Esophagus (tissue), 2 donors: ENCODE data around the gene INSYN1. TPM values are rescaled to one million over a fixed set of nuclear protein-coding genes. Genes with fewer than 3 reads are reported as not detected.

Experiments
- H3K27ac ChIP-seq, 2 donors: one replicate each; pipeline ENCODE4 v1.5.1; 2013; ENCODE audit warnings: low read depth in 2 of 2, mild to moderate bottlenecking in 2 of 2, inconsistent platforms in 1 of 2, low read length in 1 of 2, moderate library complexity in 1 of 2
- H3K27me3 ChIP-seq, 2 donors: one replicate each; pipeline ENCODE4 v1.6.1; 2013; ENCODE audit warnings: low read length in 2 of 2, control low read depth in 1 of 2, mild to moderate bottlenecking in 1 of 2; ENCODE audit not compliant: insufficient read depth in 2 of 2, control insufficient read depth in 1 of 2
- H3K36me3 ChIP-seq, 2 donors: one replicate each; pipeline ENCODE4 v1.6.1; 2013; ENCODE audit warnings: low read length in 1 of 2; ENCODE audit not compliant: control insufficient read depth in 2 of 2, insufficient read depth in 2 of 2
- H3K4me1 ChIP-seq, 2 donors: one replicate each; pipeline ENCODE4 v1.6.1; 2013; ENCODE audit warnings: low read length in 1 of 2; ENCODE audit not compliant: control insufficient read depth in 2 of 2, insufficient read depth in 2 of 2
- H3K4me3 ChIP-seq, 2 donors: one replicate each; pipeline ENCODE4 v1.5.1; 2013; ENCODE audit warnings: low read length in 2 of 2, mild to moderate bottlenecking in 2 of 2, low read depth in 1 of 2, moderate library complexity in 1 of 2
- H3K9me3 ChIP-seq, 2 donors: one replicate each; pipeline ENCODE4 v1.6.1; 2013; ENCODE audit warnings: mild to moderate bottlenecking in 2 of 2, low read depth in 1 of 2, low read length in 1 of 2, moderate library complexity in 1 of 2; ENCODE audit not compliant: control insufficient read depth in 2 of 2, insufficient read depth in 1 of 2
- WGBS, 2 donors: extraction: QIAGEN DNeasy Blood & Tissue Kit; methylation state at CpG; one replicate each; pipeline ENCODE4 v1.1.7; 2013; 5-methylcytosine and 5-hydroxymethylcytosine counted together
- polyA plus RNA-seq, 2 donors: library from polyadenylated mRNA; stranded (reverse); fragments of 200-250 nt; gene quantifications; one replicate each; pipeline ENCODE4 v1.2.3, GENCODE V29; 2013
- donor health status: healthy with polysubstance abuse.
- donor health status: Bipolar disorder and iron deficiency.

The INSYN1 gene
- polyA plus RNA-seq, 2 donors: 12.8 to 14.9 TPM

DNA sequence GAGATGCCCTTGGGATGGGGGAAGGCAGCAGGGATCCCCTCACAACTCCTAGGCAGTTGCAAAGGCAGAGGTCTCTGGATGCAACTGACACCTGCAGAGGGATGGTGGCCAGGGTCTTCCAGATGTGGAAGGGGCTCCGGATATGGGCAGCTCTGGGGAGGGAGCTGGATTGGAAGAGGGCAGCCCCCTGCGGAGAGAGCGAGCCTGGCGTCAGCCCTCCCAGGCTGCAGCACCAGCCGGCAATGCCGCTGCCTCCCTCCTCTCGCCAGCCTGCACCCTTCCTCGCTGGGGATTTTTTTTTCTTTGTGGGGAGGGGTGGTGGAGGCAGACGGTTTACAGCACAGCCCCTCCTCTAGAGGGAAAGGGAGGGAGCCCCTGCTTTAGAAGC is 1.6 kb downstream of the INSYN1 start:
- no peaks in the 10 kb centered on the region for H3K9me3 ChIP-seq
- 9 to 22% methylated on average over 6 to 9 of the region's 9 CpGs for WGBS, 2 donors
- peaks cover 3 to 7% of the 10 kb centered on the region in 2 donors for H3K4me1 ChIP-seq
- no peak overlapping the region for H3K27ac ChIP-seq
- peaks cover 0 to 4% of the 10 kb centered on the region in 2 donors for H3K36me3 ChIP-seq
- peak overlapping the region in 1 of 2 donors; percentile 51 for H3K4me3 ChIP-seq
- peaks cover 0 to 3% of the 10 kb centered on the region in 2 donors for H3K27me3 ChIP-seq

DNA sequence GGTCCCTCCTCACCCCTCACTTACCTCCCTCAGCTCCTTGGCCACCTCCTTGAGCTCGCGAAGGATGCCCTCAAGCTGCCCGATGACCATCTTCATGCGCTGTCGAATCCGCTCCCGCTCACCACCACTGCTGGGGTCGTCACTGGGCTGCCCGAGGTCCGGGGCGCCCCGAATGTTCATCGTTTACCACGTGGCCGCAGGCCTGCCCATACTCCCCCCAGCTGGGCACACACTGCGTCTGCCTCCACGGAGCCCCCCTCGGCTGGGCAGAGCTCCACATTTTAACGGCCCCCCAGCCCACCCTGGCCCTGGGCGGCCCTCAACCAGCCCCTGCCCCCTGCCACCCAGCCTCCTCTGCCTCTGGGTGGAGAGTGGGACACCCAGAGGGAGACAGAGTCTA is 2.2 kb downstream of the INSYN1 start:
- peaks cover 0 to 4% of the 10 kb centered on the region in 2 donors for H3K36me3 ChIP-seq
- H3K9me3 ChIP-seq: no peaks in the 10 kb centered on the region
- 85 to 88% methylated on average over 20 of the region's 20 CpGs for WGBS, 2 donors
- H3K4me1 ChIP-seq: peaks cover 3 to 9% of the 10 kb centered on the region in 2 donors
- H3K27me3 ChIP-seq: peaks cover 0 to 3% of the 10 kb centered on the region in 2 donors
- H3K27ac ChIP-seq: no peak overlapping the region
- H3K4me3 ChIP-seq: no peak overlapping the region

DNA sequence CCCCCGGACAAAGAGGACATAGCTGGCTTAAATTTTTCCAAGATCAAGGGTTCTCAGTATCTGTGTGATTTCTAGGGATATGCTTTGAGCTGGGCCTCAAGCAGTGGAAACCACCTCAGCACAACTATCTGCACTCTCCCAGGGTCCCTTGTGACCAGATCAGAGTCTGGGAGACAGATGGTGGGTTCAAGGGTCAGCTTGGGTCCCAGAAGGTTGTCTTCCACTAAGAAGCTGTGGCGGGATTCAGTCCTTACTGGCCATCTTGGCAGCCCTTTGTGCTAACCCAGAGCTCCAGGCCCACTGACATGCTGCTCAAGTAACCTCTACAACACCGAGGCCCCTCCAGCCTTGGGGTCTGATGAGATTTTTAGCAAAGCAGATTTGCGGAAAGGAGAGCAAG is 2.7 kb downstream of the INSYN1 start:
- WGBS, 2 donors: 74 to 87% methylated on average over 4 of the region's 4 CpGs
- Histone ChIP-seq H3K4me3 (no peak overlapping the region), H3K9me3 (no peaks in the 10 kb centered on the region), H3K4me1 (peaks cover 3 to 9% of the 10 kb centered on the region in 2 donors), H3K27me3 (peaks cover 0 to 3% of the 10 kb centered on the region in 2 donors), H3K36me3 (peaks cover 0 to 4% of the 10 kb centered on the region in 2 donors), H3K27ac (no peak overlapping the region)

DNA sequence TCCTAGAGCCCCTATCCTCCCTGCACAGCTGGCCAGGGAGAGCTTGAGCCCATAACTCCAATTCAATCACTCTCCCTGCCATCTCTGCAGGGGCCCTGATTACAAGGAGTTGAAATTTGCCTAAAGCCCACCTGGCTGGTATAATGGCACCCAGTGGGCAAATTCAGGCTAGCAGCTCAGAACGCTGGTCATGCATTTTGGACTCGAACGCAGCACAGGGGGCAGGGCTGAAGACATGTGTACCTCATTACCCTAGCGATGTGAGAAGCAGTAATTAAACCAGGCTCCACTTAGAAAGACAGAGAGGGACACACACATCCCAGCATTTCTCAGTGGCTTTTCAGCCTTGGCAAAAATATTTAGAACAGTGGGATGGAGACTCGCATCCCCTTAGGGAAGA is 3.2 kb downstream of the INSYN1 start:
- no peak overlapping the region for H3K4me3 ChIP-seq
- peaks cover 0 to 4% of the 10 kb centered on the region in 2 donors for H3K36me3 ChIP-seq
- WGBS, 2 donors: 91 to 93% methylated on average over 5 of the region's 5 CpGs
- H3K4me1 ChIP-seq: peaks cover 5 to 9% of the 10 kb centered on the region in 2 donors
- no peak overlapping the region for H3K27ac ChIP-seq
- H3K9me3 ChIP-seq: no peaks in the 10 kb centered on the region
- H3K27me3 ChIP-seq: peaks cover 0 to 3% of the 10 kb centered on the region in 2 donors

DNA sequence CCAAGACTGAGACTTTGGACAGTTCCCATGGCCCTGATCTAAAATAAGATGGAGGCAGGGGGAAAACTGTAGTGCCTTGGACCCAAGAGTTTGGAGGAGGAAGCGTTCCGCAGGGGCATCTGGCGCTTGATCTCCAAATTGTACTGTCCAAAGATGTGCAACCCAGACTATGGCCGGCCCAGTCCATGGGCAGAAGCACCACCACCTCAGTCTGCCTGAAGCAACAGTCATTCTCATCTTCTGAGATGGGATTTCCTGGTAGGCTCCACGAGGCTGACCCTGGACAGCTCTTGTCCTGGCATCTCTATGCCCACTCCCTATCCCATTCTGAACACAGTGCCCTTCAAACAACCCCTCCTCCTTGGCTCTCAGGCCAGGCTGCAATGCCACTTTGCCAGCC is 3.6 kb downstream of the INSYN1 start:
- no peak overlapping the region for H3K27ac ChIP-seq
- peaks cover 5 to 9% of the 10 kb centered on the region in 2 donors for H3K4me1 ChIP-seq
- no peaks in the 10 kb centered on the region for H3K9me3 ChIP-seq
- peaks cover 0 to 3% of the 10 kb centered on the region in 2 donors for H3K27me3 ChIP-seq
- no peak overlapping the region for H3K4me3 ChIP-seq
- WGBS, 2 donors: 92 to 98% methylated on average over 5 of the region's 5 CpGs
- peaks cover 0 to 4% of the 10 kb centered on the region in 2 donors for H3K36me3 ChIP-seq

DNA sequence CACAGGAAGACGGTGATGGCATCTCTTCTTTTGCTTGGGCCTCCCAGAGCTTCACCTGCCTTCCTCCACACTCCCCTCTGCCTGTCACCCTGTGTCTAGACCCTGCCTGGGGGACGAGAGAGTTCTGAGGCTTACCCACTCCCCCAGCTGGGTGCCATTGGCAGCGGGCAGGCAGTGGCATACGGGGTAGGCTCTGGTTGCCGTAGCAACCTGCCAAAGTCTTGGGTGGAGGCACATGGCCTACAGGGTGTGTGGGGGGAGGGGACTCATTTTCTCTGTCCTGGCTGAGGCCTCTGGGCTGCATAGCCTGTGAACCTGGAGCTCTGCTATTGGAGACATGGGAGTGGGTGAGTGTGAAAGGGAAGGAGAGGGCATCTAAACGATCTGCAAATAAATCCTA is 4.4 kb downstream of the INSYN1 start:
- peaks cover 0 to 3% of the 10 kb centered on the region in 2 donors for H3K27me3 ChIP-seq
- no peak overlapping the region for H3K4me3 ChIP-seq
- H3K4me1 ChIP-seq: peaks cover 5% of the 10 kb centered on the region in 2 donors
- no peaks in the 10 kb centered on the region for H3K9me3 ChIP-seq
- H3K27ac ChIP-seq: no peak overlapping the region
- H3K36me3 ChIP-seq: peaks cover 0 to 4% of the 10 kb centered on the region in 2 donors
- 67 to 74% methylated on average over 6 of the region's 6 CpGs for WGBS, 2 donors

DNA sequence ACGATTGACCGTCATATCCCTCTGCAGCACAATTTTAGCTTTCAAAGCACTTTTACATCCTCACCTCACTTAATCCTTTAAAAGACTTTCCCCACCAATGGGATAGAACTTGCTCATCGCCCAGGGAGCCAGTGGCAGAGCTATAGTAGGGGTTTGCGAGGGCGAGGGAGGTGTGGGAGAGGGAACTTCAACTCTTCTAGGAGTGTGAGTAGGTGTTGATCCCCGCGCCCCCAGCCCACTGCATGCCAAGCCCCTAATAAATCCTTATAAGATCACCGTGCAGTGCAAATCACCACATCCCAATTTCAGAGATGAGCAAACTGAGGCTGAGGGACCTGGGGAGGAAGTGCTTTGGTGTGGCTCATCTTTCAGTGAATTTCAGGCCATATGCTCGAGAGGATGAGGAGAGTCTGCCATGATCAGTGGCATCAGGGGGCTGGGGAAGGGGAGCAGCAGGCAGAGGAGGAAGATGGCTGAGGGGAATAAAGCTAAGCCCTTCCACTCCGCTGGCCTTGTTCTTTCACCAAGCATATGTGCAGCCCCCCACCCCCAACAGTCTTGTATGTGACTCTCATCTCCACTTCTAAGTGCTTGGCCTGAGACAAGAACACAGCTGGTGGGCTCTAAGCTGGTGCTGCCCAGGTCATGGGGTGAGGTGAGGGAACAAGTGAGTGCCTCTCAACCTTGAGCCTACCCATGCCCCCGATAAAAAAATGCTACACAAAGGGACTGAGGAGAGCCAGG is 5.1 kb downstream of the INSYN1 start:
- peaks cover 5 to 6% of the 10 kb centered on the region in 2 donors for H3K4me1 ChIP-seq
- H3K36me3 ChIP-seq: peaks cover 0 to 4% of the 10 kb centered on the region in 2 donors
- no peak overlapping the region for H3K27ac ChIP-seq
- H3K9me3 ChIP-seq: no peaks in the 10 kb centered on the region
- 80 to 89% methylated on average over 11 of the region's 11 CpGs for WGBS, 2 donors
- H3K27me3 ChIP-seq: peaks cover 0 to 3% of the 10 kb centered on the region in 2 donors
- no peak overlapping the region for H3K4me3 ChIP-seq

DNA sequence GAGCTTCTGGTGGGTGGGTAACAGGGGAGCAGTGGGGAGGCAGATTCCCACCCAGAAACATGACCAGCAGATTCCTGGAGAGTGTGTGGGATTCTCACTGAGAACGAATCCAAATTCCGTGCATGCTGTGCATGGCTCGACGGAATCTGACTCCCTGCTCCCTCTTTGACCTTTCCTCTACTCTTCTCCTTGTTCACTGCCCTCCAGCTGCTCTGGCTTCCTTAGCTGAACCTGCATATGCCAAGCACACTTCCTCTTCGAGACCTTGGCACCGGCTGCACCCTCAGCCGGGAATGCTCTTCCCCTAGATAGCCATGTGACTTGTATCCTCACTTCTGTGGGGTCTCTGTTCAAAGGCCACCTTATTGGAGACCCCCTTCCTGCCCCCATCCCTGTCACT is 6.3 kb downstream of the INSYN1 start:
- Histone ChIP-seq H3K27me3 (peaks cover 0 to under 1% of the 10 kb centered on the region in 2 donors), H3K27ac (no peak overlapping the region), H3K36me3 (peaks cover 0 to 4% of the 10 kb centered on the region in 2 donors), H3K9me3 (no peaks in the 10 kb centered on the region), H3K4me3 (no peak overlapping the region), H3K4me1 (peaks cover 5 to 7% of the 10 kb centered on the region in 2 donors)
- WGBS, 2 donors: 31 to 41% methylated on average over 7 of the region's 7 CpGs

DNA sequence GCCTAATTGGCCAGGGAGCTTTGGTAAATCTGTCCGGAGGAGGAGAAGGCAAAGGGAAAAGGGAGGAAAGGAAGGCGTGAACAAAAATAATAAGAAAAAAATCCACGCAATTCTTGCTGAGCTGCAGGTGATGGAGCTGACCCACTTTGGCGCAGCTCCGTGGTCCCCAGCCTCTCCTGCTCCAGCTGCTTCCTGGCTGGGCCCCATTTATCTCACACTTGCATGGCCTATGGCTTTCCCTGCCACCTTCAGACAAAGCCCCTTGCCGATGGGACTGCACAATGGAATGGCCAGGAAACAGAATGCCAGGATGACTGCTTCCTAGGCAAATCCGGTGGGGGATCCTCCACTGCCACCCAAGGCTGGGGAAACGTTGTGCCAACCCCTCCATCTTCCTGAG is 6.9 kb downstream of the INSYN1 start:
- H3K27ac ChIP-seq: no peak overlapping the region
- 62 to 66% methylated on average over 8 of the region's 8 CpGs for WGBS, 2 donors
- no peaks in the 10 kb centered on the region for H3K27me3 ChIP-seq
- peaks cover 0 to 4% of the 10 kb centered on the region in 2 donors for H3K36me3 ChIP-seq
- H3K4me3 ChIP-seq: no peak overlapping the region
- no peaks in the 10 kb centered on the region for H3K9me3 ChIP-seq
- peaks cover 5% of the 10 kb centered on the region in 2 donors for H3K4me1 ChIP-seq

DNA sequence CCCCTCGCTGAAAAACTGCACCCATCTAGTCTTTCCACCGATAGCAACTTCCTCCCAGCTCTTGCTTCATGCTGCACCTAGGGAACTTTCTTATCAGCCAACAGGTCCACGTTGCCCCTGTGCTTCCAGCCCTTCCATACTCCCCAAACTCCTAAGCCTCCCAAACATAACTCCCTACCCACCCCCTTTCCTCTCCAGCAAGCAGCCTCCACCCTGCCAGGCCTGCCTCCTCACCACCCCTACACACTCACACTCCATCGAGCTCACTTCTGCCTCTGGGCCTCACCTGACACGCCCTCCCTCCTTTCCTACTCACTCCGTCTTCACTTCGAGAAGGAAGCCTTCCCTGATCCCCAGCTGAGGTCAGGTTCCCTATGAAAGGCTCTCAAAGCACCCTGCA is 8.1 kb downstream of the INSYN1 start:
- Histone ChIP-seq H3K27me3 (no peaks in the 10 kb centered on the region), H3K36me3 (peaks cover 0 to 4% of the 10 kb centered on the region in 2 donors), H3K9me3 (no peaks in the 10 kb centered on the region), H3K4me3 (no peak overlapping the region), H3K4me1 (peaks cover 2 to 4% of the 10 kb centered on the region in 2 donors), H3K27ac (no peak overlapping the region)
- WGBS, 2 donors: 64 to 65% methylated on average over 7 of the region's 7 CpGs
